Motor neuron (in vitro differentiated cells): ENCODE data around the gene GJA8. TPM values are rescaled to one million over a fixed set of nuclear protein-coding genes. Genes with fewer than 3 reads are reported as not detected.
"Not testable (repeated sequence)": the region's sequence is repeated elsewhere in the genome, so short reads cannot be mapped to it uniquely, and the experiment has no call there.

Experiments
- ATAC-seq, 8 experiments: fragments of 200-7000 bp; cut with Tn5 transposase; replicated peaks in 6 of 8; 2 replicates each; pipeline ENCODE4 v1.8.0; 2021; ENCODE audit warnings: mild to moderate bottlenecking in 8 of 8, moderate library complexity in 8 of 8
- H3K27ac ChIP-seq, 2 donors: fragments of 250-450 bp; sonication (Bioruptor Pico); 2 replicates each; pipeline ENCODE4 v1.9.0; 2021; ENCODE audit warnings: antibody characterized with exemption in 2 of 2, mild to moderate bottlenecking in 2 of 2, moderate library complexity in 1 of 2
- H3K4me1 ChIP-seq, 2 donors: fragments of 250-450 bp; sonication (Bioruptor Pico); replicated peaks in 1 of 2; 2 replicates each; pipeline ENCODE4 v1.6.1; 2021; ENCODE audit warnings: antibody characterized with exemption in 2 of 2, mild to moderate bottlenecking in 2 of 2, moderate library complexity in 1 of 2
- H3K4me3 ChIP-seq, 5 donors: fragments of 250-450 bp; sonication (Bioruptor Pico); 2 replicates each; pipeline ENCODE4 v1.9.0; 2021; ENCODE audit warnings: antibody characterized with exemption in 5 of 5, mild to moderate bottlenecking in 5 of 5, moderate library complexity in 4 of 5
- WGBS, 10 experiments: fragments of 450-650 bp; shearing (Covaris generic); methylation state at CpG; one replicate each; pipeline ENCODE4 v1.0.0; 2022; 5-methylcytosine and 5-hydroxymethylcytosine counted together
- in situ Hi-C, 9 experiments: fragments of 400-800 bp; cut with MboI; loops; one replicate each; pipeline ENCODE4 v1.15.0; 2021; ENCODE audit warnings: low sequenced_read_pairs in 9 of 9, low pct_unique_long_range_greater_than_20kb in 2 of 9; ENCODE audit not compliant: unreplicated experiment in 9 of 9
- total RNA-seq, 8 experiments: library from RNA; unstranded; fragments of 300-600 nt; gene quantifications; 2 replicates each; pipeline versions ENCODE4 v1.2.3 to v1.2.4, GENCODE V29; 2022

The GJA8 gene
- total RNA-seq, 8 experiments from 2014 or later: 0.17 to 0.77 (median 0.71) TPM; not detected in 5

DNA sequence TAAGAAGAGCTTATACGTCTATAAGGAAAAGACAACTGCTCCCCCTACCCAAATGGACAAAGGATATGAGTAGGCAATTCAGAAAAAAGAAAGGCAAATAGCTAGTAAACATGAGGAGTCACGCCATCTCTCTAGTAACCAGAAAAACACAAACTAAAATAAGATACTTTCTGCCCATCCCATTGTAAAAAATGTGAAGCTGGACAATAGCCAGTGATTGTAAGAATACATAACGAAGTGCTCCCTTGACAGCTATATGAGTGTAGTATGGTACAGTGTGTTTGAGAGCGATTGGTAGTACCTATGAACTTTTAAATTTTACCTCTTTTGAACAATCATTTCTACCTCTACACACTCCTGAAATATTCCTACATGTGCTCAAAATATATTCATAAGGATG, 7.5 kb upstream of the GJA8 start:
- in situ Hi-C loops: loop anchor here (10.0 to 25.0 kb wide), 8 partner anchors 158 to 633 kb away; partner anchors contain the start of gene ACP6 (in 1 of the 9)
- ATAC-seq: peak in 3 of 8 experiments; percentile 51 to 67 (median 66)
- Histone ChIP-seq H3K27ac (no peak overlapping the region), H3K4me3 (no peak overlapping the region), H3K4me1 (peaks cover 18 to 29% of the 10 kb centered on the region in 2 donors)
- WGBS, 10 experiments: 11 to 89% (median 78%) methylated on average over 1 to 4 of the region's 4 CpGs; no CpG with 5 or more reads in 1 of the 10 experiments

DNA sequence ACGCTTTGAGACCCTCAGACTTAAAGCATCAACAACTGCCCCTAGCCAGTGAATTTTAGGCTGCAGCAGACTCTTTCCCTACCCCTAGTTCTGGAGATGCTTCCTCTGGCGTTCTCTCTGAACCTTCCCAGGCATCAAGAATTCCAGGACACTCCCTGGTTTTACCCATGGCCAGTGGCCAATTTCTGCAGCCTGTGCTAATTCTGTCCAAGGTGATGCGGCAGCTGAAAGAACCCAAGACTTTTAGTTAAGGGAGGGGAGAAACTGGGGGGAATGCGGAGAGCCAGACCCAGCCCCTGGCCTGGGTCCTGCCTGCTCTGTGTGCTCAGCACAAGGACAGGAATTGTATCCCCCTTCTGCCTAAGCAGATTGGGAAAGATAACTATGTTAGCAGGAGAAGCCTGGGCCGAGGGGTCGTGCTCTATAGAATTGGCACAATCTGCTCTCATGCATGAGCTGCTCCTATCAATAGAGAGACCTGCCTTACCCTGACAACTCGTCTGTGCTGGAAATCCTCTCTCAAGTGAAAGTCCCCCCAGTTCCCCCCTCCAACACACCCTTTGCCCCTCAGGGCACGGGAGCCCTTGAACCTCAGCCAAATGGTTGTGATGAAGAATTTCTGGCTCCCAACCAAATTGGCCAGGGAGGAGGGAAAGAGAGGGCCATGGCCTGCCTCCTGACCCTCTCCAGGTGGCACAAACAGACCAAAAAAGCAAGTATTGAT, 5.4 kb upstream of the GJA8 start:
- Histone ChIP-seq H3K4me1 (peaks cover 11 to 18% of the 10 kb centered on the region in 2 donors), H3K27ac (no peak overlapping the region), H3K4me3 (no peak overlapping the region)
- 0 to 40% (median 26%) methylated on average over 1 to 4 of the region's 8 CpGs; no CpG with 5 or more reads in 2 of the 10 experiments for whole genome bisulfite sequencing, 10 experiments
- ATAC-seq: peak; percentile 18 to 84 (median 54)
- in situ Hi-C loops: loop anchor here (10.0 to 25.0 kb wide), 8 partner anchors 160 to 635 kb away; partner anchors contain the start of gene ACP6 (in 1 of the 9)

- in situ Hi-C loops: loop anchor here (10.0 to 25.0 kb wide), 8 partner anchors 160 to 635 kb away; partner anchors contain the start of gene ACP6 (in 1 of the 9)
- Histone ChIP-seq H3K4me3 (no peak overlapping the region), H3K4me1 (peaks cover 8 to 16% of the 10 kb centered on the region in 2 donors), H3K27ac (no peak overlapping the region)
- ATAC-seq: no peak
- 50 to 100% (median 74%) methylated on average over 1 to 4 of the region's 4 CpGs; no CpG with 5 or more reads in 3 of the 10 experiments for WGBS, 10 experiments
Observed at GRCh38 chr1:147897789-147898188, 4.8 kb upstream of the GJA8 start.

DNA sequence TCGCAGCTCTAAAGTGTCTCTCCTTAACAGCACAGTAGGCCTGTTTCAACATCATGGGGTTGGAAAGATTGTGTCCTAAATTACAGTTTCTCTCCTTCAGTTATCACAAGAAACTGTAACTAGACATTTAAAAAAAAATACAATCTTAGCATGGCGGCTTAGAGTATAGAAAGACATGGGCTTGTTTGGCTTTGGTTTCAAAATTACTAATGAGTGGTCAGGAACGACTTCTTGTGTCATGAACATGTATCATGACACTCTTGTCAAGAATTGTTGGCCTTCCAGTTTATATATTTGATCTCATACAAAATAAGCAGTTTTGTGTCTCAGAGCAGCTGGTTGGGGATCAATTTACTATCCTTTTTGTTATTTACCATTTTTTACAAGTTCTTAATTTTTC, 2.1 kb downstream of the GJA8 start:
- H3K4me3 ChIP-seq: no peak overlapping the region
- in situ Hi-C loops: no loop called here
- no peak for ATAC-seq
- no peak overlapping the region for H3K27ac ChIP-seq
- H3K4me1 ChIP-seq: peaks cover 0 to 4% of the 10 kb centered on the region in 2 donors
- 40 to 94% (median 83%) methylated on average over 1 to 3 of the region's 3 CpGs for whole genome bisulfite sequencing, 10 experiments

GRCh38 chr1:147907786-147908509, 5.4 kb downstream of the GJA8 start:
- no peaks in the 10 kb centered on the region for H3K4me1 ChIP-seq
- 40 to 100% (median 94%) methylated on average over 2 to 32 of the region's 44 CpGs; no CpG with 5 or more reads in 1 of the 10 experiments for WGBS, 10 experiments
- in situ Hi-C loops: no loop called here
- no peak overlapping the region for H3K4me3 ChIP-seq
- ATAC-seq: no peak
- no peak overlapping the region for H3K27ac ChIP-seq

DNA sequence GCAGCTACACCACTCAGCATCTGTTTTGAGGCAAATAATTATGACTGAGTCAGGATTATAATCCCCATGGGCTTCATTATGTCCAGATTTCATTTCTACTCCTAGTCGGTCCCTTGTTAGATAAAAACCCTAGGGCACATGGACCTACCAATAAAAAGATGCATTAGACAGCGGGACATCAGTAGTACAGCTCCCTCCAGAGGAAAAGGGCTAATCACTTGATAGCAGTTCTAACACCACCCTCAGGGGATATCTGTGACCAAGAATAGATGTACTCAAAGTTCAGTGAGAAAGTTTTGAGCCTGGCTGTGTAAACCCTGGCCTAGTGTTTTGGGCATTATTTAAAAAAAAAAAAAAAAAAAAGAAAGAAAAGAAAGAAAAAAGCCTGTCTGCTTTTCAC, 10.0 kb downstream of the GJA8 start:
- in situ Hi-C loops: no loop called here
- ATAC-seq: no peak
- Histone ChIP-seq H3K4me3 (no peak overlapping the region), H3K27ac (no peak overlapping the region), H3K4me1 (no peaks in the 10 kb centered on the region)
- WGBS, 10 experiments: 8 to 89% (median 59%) methylated on average over 1 to 2 of the region's 2 CpGs

- Histone ChIP-seq H3K4me3 (no peak overlapping the region), H3K27ac (no peak overlapping the region), H3K4me1 (no peaks in the 10 kb centered on the region)
- in situ Hi-C loops: no loop called here
- 54 to 100% (median 92%) methylated on average over 1 to 7 of the region's 7 CpGs for WGBS, 10 experiments
- ATAC-seq: peak in 2 of 8 experiments; percentile 78 to 86
Observed at GRCh38 chr1:147913362-147913942, 10.9 kb downstream of the GJA8 start.

- no peak overlapping the region for H3K27ac ChIP-seq
- 80 to 100% (median 94%) methylated on average over 1 to 5 of the region's 6 CpGs; no CpG with 5 or more reads in 2 of the 10 experiments for WGBS, 10 experiments
- in situ Hi-C loops: no loop called here
- no peak overlapping the region for H3K4me3 ChIP-seq
- no peak for ATAC-seq
- H3K4me1 ChIP-seq: no peaks in the 10 kb centered on the region
Observed at GRCh38 chr1:147919896-147920295, 17.3 kb downstream of the GJA8 start.

DNA sequence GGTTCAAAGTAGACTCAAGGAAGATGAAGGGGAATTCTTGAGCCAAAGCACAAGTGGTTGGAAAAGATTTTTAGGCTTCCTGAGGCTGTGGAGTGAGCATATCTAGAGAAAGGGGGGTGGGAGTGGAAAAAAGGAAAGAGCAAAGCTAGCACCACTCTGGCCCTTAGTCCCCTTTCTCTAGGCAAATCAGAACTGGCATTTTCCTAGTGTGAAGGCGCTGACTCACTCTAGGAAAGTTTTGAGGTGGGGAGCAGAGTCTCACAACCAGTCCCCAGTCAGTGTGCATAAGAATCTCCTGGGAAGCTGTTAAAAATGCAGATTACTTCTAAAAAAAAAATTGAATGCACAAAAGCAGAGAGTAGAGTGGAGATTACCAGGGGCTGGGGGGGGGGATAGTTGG, 22.2 kb downstream of the GJA8 start:
- Histone ChIP-seq H3K4me1 (peaks cover 2 to 5% of the 10 kb centered on the region in 2 donors), H3K27ac (no peak overlapping the region), H3K4me3 (no peak overlapping the region)
- in situ Hi-C loops: no loop called here
- 83 to 100% (median 100%) methylated on average over 1 of the region's 1 CpG; no CpG with 5 or more reads in 7 of the 10 experiments for WGBS, 10 experiments
- ATAC-seq: peak in 1 of 8 experiments; percentile 12

DNA sequence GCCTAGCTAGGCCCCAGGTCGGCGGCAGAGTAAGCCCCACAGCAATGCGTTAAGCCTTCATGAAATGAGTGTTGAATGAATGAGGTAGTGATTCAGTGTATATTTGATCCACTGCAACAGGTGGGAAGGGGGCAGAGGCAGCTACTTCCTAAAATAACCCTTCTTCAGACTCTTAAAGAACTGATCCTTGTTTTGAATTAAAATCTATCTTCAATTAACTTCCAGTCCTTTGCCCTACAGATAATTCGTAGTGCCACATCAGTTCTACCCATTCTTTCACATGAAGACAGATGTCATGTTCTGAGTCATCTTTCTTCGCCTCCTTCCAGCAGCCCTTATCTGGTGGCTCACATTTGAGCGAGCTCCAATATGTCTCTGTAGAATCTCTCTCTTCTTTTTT, 24.6 kb downstream of the GJA8 start:
- H3K4me3 ChIP-seq, H3K4me1 ChIP-seq, ATAC-seq, in situ Hi-C loops, H3K27ac ChIP-seq: not testable (repeated sequence)
- WGBS, 10 experiments: no CpG with 5 or more reads among the region's 6 CpGs

GRCh38 chr1:147927689-147928088, 25.1 kb downstream of the GJA8 start:
- H3K4me1 ChIP-seq, in situ Hi-C loops, H3K27ac ChIP-seq, ATAC-seq, H3K4me3 ChIP-seq: not testable (repeated sequence)
- no CpG with 5 or more reads among the region's 10 CpGs for WGBS, 10 experiments

DNA sequence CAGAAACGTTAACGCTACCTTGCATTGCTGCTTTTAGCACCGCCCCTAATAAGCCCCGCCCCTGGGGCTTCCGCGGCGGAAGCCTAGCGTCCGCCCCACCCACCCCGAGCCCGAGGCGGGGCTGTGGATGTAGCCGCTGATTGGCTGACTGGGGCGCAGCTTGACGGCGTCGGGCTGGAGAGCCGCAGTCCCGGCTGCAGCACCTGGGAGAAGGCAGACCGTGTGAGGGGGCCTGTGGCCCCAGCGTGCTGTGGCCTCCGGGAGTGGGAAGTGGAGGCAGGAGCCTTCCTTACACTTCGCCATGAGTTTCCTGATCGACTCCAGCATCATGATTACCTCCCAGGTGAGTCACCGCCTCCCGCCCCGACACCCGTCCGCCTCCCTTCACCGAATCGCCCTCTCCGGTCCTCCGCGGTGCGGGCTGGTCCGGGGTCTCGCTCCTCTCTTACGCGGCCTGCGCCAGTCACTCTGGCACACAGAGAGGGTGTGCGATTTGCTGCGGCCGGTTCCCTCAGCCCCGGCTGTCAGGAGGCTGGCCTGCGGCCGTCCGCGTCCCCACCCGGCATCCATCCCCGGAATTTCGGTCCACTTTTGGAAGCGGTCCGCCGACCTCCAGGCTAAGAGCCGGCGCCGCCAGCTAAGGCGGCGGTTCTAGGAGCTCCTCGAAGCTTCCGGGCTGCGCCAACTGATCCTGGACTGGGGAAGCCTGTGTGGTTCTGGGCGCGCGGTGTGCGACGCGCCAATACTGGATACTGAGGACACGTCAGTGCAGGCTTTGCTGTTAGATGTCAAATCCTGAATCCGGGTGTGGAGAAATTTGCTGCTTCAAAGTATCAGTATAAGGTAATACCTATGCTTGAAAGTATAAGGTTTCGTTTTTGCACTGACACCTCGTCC, 25.9 kb downstream of the GJA8 start, which contains the start of gene GPR89B:
GPR89B (plus strand) TSS at position 185 of the 897 bp plus-strand sequence; CDS start at position 302, 117 bp downstream.
- H3K27ac ChIP-seq: peak within 1 kb of the TSS; percentile 53 to 57
- in situ Hi-C loops, H3K4me1 ChIP-seq: not testable (repeated sequence)
- 0% methylated on average over 1 to 12 of the region's 72 CpGs; no CpG with 5 or more reads in 8 of the 10 experiments for WGBS, 10 experiments
- peak; percentile 94 to 99 (median 98) for ATAC-seq
- peak within 1 kb of the TSS; percentile 72 to 91 (median 82) for H3K4me3 ChIP-seq
